Endothelial cell of umbilical vein (primary cell): ENCODE data around the gene CEP164. TPM values are rescaled to one million over a fixed set of nuclear protein-coding genes. Genes with fewer than 3 reads are reported as not detected.

Source experiments
- BruUV-seq: library from RNA; stranded (reverse); fragments of 400-500 nt; replicated peaks from 2 replicates; lab custom pipeline; 2021; lab: Mats Ljungman, UMichigan
- CTCF ChIA-PET: fragments of 300-600, 350-600 bp; sonication (Branson Sonifier 250); formaldehyde crosslinking; loops from one replicate; lab custom pipeline; 2021; ENCODE audit warnings: antibody characterized with exemption, inconsistent platforms; lab: Charles Lee
- POLR2A ChIA-PET: fragments of 300-600, 350-600 bp; sonication (Branson Sonifier 250); formaldehyde crosslinking; loops from one replicate; lab custom pipeline; 2021; ENCODE audit warnings: antibody characterized with exemption, inconsistent platforms; lab: Charles Lee
- DNase-seq: peaks from one replicate; pipeline ENCODE4 v3.0.0-alpha.2; 2011; ENCODE audit warnings: low read depth, low spot score
- FAIRE-seq: peaks from 2 replicates; lab custom pipeline; 2011; peaks lifted over from hg19 to GRCh38; lab: Jason Lieb, UNC
- H2AFZ ChIP-seq: 2 replicates; pipeline ENCODE4 v1.6.0; 2012; ENCODE audit warnings: low read depth, low read length, control low read depth, inconsistent platforms
- H3K27ac ChIP-seq: 2 replicates; pipeline ENCODE4 v1.5.1; 2011; ENCODE audit warnings: low read depth, mild to moderate bottlenecking, control low read depth, low read length, moderate library complexity; ENCODE audit not compliant: insufficient read depth
- H3K27me3 ChIP-seq, 2 experiments: 2 replicates each; pipeline versions ENCODE4 v1.6.0 to v1.6.1; 2011; ENCODE audit warnings: low read length in 2 of 2, mixed read lengths in 1 of 2; ENCODE audit not compliant: control insufficient read depth in 2 of 2, insufficient read depth in 2 of 2
- H3K36me3 ChIP-seq, 2 experiments: 2 replicates in 1 of 2; 3 replicates in 1 of 2; pipeline ENCODE4 v1.5.1; 2011; ENCODE audit warnings: low read length in 2 of 2, mild to moderate bottlenecking in 1 of 2, moderate library complexity in 1 of 2; ENCODE audit not compliant: control insufficient read depth in 2 of 2, insufficient read depth in 2 of 2; ENCODE audit errors: extremely low read depth in 1 of 2
- H3K4me1 ChIP-seq: 3 replicates; pipeline ENCODE4 v1.5.1; 2011; ENCODE audit warnings: mild to moderate bottlenecking, low read length; ENCODE audit not compliant: control insufficient read depth, insufficient read depth; ENCODE audit errors: extremely low read depth
- H3K4me2 ChIP-seq: 2 replicates; pipeline ENCODE4 v1.6.1; 2011; ENCODE audit warnings: low read length, control low read depth, mixed read lengths; ENCODE audit not compliant: insufficient read depth
- H3K4me3 ChIP-seq, 3 experiments: fragments of 200-600 bp in 1 of 3; sonication (generic), shearing (Covaris generic) in 1 of 3; replicated peaks in 1 of 3; 2 replicates each; pipeline ENCODE4 v1.5.1; 2011 to 2016; ENCODE audit warnings: control low read depth in 3 of 3, low read length in 3 of 3, mild to moderate bottlenecking in 2 of 3, inconsistent platforms in 1 of 3, low read depth in 1 of 3, moderate library complexity in 1 of 3; ENCODE audit not compliant: insufficient read depth in 1 of 3
- H3K79me2 ChIP-seq: 2 replicates; pipeline ENCODE4 v1.6.0; 2012; ENCODE audit warnings: low read length, inconsistent platforms; ENCODE audit not compliant: control insufficient read depth, insufficient read depth
- H3K9ac ChIP-seq: replicated peaks from 2 replicates; pipeline ENCODE3; 2011; ENCODE audit warnings: low read length, control low read depth; ENCODE audit not compliant: insufficient read depth; ENCODE audit errors: extremely low read depth
- H3K9me1 ChIP-seq: replicated peaks from 3 replicates; pipeline ENCODE4 v1.6.0; 2011; ENCODE audit warnings: mild to moderate bottlenecking, low read length; ENCODE audit not compliant: control insufficient read depth, insufficient read depth; ENCODE audit errors: extremely low read depth
- H3K9me3 ChIP-seq: replicated peaks from 2 replicates; pipeline ENCODE4 v1.5.1; 2012; ENCODE audit warnings: low read length, inconsistent platforms; ENCODE audit not compliant: control insufficient read depth, insufficient read depth
- H4K20me1 ChIP-seq: replicated peaks from 2 replicates; pipeline ENCODE3; 2011; ENCODE audit warnings: mild to moderate bottlenecking, low read length; ENCODE audit not compliant: control insufficient read depth, insufficient read depth; ENCODE audit errors: extremely low read depth
- EZH2 ChIP-seq: IDR thresholded peaks from 2 replicates; pipeline ENCODE4 v1.6.1; 2012; ENCODE audit warnings: borderline replicate concordance, low read depth, mild to moderate bottlenecking, moderate library complexity, low read length, inconsistent platforms; ENCODE audit not compliant: severe bottlenecking
- FOS ChIP-seq: IDR thresholded peaks from 2 replicates; pipeline ENCODE4 v1.6.1; 2011; ENCODE audit warnings: mild to moderate bottlenecking, low read length, moderate library complexity, borderline replicate concordance; ENCODE audit not compliant: insufficient read depth
- GATA2 ChIP-seq: IDR thresholded peaks from 2 replicates; pipeline ENCODE4 v1.7.0; 2011; ENCODE audit warnings: low read depth, mild to moderate bottlenecking, moderate library complexity, mixed read lengths, low read length; ENCODE audit not compliant: insufficient read length, insufficient read depth
- JUN ChIP-seq: IDR thresholded peaks from 2 replicates; pipeline ENCODE4 v1.6.1; 2011; ENCODE audit warnings: borderline replicate concordance, low read depth; ENCODE audit not compliant: insufficient read length, insufficient read depth
- MYC ChIP-seq: IDR thresholded peaks from one replicate; pipeline ENCODE4 v1.6.1; 2011; ENCODE audit warnings: mild to moderate bottlenecking, low read depth, low read length
- POLR2A ChIP-seq: IDR thresholded peaks from 2 replicates; pipeline ENCODE4 v1.6.1; 2012; ENCODE audit warnings: low read depth, mild to moderate bottlenecking, control low read depth, low read length
- POLR2AphosphoS5 ChIP-seq: IDR thresholded peaks from 2 replicates; pipeline ENCODE4 v1.6.1; 2012; ENCODE audit warnings: low read depth, mild to moderate bottlenecking, control low read depth, low read length, moderate library complexity; ENCODE audit not compliant: insufficient read depth
- dilution Hi-C: fragments of 300-500 bp; cut with MboI; formaldehyde crosslinking; loops from one replicate; pipeline ENCODE4 v1.15.0; 2019; ENCODE audit warnings: low sequenced_read_pairs; ENCODE audit not compliant: extremely low pct_ligation_motif_present
- intact Hi-C: fragments of 100-400 bp; cut with micrococcal nuclease; formaldehyde crosslinking; loops from one replicate; pipeline ENCODE4 v1.10.0; 2022
- polyA plus RNA-seq, 4 experiments: library from polyadenylated mRNA; depleted of rRNA in 3 of 4; stranded (reverse) in 3 of 4; unstranded in 1 of 4; fragments of >200 nt; gene quantifications; 2 replicates each; pipeline versions ENCODE4 v1.2.1 to v1.2.3, GENCODE V29; 2011 to 2012; ENCODE audit warnings: missing spikeins in 1 of 4
- total RNA-seq: library from RNA; stranded (reverse); gene quantifications from 2 replicates; pipeline ENCODE4 v1.2.3, GENCODE V29; 2021
- TF ChIP-seq, protein P1 (sequence below): IDR thresholded peaks from 2 replicates; pipeline ENCODE4 v1.6.1; 2011; ENCODE audit not compliant: insufficient read depth, insufficient read length
- TF ChIP-seq, protein P2 (sequence below), 2 donors: IDR thresholded peaks; 1 replicate in 1 of 2; 2 replicates in 1 of 2; pipeline ENCODE4 v1.5.1; 2011; ENCODE audit warnings: low read length in 2 of 2, mild to moderate bottlenecking in 2 of 2, moderate library complexity in 2 of 2, control low read depth in 1 of 2, inconsistent platforms in 1 of 2, low read depth in 1 of 2; ENCODE audit not compliant: insufficient read depth in 1 of 2; ENCODE audit errors: extremely low read depth in 1 of 2

CEP164 gene
- total and polyA plus RNA-seq, 2 donors (not counting 3 experiments of a cell fraction or from before 2014, with no cell fraction given), result 22.7 to 48.4 TPM

DNA sequence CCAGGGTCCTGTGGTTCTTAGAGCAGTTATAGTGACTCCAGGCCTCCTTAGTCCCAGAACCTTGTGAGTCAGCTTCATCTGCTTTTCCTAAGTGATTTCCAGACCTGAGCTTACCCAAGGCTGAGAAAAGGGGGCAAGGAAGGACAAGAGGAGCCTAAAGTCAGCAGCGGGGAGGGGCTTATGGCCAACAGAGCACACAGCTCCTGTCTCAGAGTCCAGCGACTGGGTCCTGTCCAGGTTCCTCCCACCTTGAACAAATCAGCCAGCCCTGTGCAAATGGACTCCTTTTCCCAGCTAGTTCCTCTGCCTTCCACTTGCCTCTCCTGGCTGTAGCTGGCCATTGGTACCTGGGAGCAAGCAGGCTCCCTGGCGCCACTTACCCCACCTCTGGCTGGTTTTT is 22.5 kb upstream of the CEP164 start:
- Histone ChIP-seq H3K9me3 (no peaks in the 10 kb centered on the region), H3K4me3 (no peak overlapping the region), H3K27ac (no peak overlapping the region), H3K79me2 (no peaks in the 10 kb centered on the region), H3K27me3 (no peaks in the 10 kb centered on the region), H4K20me1 (no peaks in the 10 kb centered on the region), H3K9me1 (no peaks in the 10 kb centered on the region), H3K36me3 (peaks cover 0 to 2% of the 10 kb centered on the region in 2 experiments), H3K4me2 (no peak overlapping the region), H2AFZ (no peak overlapping the region), H3K4me1 (no peaks in the 10 kb centered on the region), H3K9ac (no peak overlapping the region)
- DNase-seq (no peak), FAIRE-seq (no peak)
- TF ChIP-seq POLR2A (no peak), FOS (no peak), JUN (no peak), MYC (no peak), POLR2AphosphoS5 (no peak), EZH2 (no peak), GATA2 (no peak)
- TF ChIP-seq, protein P1, sequence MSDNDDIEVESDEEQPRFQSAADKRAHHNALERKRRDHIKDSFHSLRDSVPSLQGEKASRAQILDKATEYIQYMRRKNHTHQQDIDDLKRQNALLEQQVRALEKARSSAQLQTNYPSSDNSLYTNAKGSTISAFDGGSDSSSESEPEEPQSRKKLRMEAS, result no peak
- TF ChIP-seq, protein P2, sequence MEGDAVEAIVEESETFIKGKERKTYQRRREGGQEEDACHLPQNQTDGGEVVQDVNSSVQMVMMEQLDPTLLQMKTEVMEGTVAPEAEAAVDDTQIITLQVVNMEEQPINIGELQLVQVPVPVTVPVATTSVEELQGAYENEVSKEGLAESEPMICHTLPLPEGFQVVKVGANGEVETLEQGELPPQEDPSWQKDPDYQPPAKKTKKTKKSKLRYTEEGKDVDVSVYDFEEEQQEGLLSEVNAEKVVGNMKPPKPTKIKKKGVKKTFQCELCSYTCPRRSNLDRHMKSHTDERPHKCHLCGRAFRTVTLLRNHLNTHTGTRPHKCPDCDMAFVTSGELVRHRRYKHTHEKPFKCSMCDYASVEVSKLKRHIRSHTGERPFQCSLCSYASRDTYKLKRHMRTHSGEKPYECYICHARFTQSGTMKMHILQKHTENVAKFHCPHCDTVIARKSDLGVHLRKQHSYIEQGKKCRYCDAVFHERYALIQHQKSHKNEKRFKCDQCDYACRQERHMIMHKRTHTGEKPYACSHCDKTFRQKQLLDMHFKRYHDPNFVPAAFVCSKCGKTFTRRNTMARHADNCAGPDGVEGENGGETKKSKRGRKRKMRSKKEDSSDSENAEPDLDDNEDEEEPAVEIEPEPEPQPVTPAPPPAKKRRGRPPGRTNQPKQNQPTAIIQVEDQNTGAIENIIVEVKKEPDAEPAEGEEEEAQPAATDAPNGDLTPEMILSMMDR (IDR thresholded peaks at IDR 0.05; ENCODE audit: extremely low read depth in 1 of 2, insufficient read depth in 1 of 2, low read depth in 1 of 2, low read length in 2 of 2), result no peak
- ChIA-PET POLR2A (no interaction called here), CTCF (interaction anchor here (1.0 kb wide), 1 partner anchor 10 kb away, joined by 3 read pairs; the partner anchor contains the start of gene BACE1)
- intact Hi-C loops (no loop called here), dilution Hi-C loops (no loop called here)
- no TSS peak for BruUV-seq
